Measurements from ENCODE around the gene GLRX3.

The GLRX3 gene

DNA sequence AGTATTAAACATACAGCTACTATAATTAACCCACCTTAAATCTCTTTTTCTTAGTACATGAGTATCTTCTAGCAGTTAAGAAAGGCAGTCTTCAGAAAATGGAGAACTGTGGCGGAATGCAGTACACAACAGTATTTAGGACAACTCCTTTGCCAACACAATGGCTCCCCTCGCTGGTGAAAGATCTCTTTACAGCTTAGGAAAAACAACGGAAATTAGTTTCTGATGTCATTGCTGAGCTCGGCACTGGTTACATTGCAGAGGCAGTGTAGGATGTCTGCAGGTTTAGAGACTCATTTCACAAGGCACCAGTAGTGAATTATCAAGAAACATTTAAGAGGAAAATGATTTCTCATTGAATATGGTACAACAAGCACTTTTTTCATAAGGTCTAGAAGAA, 43.4 kb downstream of the GLRX3 start:
- ATAC-seq (replicated peaks; ENCODE audit: extremely low read depth, poor library complexity, severe bottlenecking) (no peak), DNase-seq (ENCODE audit: low spot score in 2 of 2) (no peak)
- peaks cover 9% of the 10 kb centered on the region for H3K4me1 Mint-ChIP-seq
- H3K27me3 Mint-ChIP-seq: no peaks in the 10 kb centered on the region
- no peaks in the 10 kb centered on the region for H3K9me3 Mint-ChIP-seq
- no peak overlapping the region for H3K4me3 Mint-ChIP-seq
- H3K27ac Mint-ChIP-seq (ENCODE audit: low read depth): no peak overlapping the region
- H3K36me3 Mint-ChIP-seq (ENCODE audit: insufficient read depth): peaks cover 41% of the 10 kb centered on the region

DNA sequence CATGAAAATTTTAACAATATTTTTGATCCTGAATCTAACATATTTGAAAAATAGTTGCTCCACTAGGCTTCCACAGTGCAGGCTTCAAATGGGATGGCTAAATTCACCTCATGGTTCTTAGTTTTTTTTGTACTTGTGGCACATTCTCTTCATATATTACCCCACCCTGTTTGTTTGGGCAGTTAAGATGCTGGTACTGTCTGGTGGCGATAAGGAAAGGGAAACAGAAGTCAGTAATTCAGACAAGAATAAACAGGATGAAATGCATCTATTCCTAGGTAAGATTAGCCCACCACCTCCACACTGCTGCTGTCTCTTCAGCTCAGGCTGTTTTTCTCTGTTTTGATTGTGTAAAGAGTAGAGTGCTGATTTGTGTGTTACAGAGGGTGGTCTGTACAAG, 44.2 kb downstream of the GLRX3 start:
- DNase-seq (ENCODE audit: low spot score in 2 of 2): no peak
- Mint-ChIP-seq H3K27me3 (no peaks in the 10 kb centered on the region), H3K27ac (ENCODE audit: low read depth) (no peak overlapping the region), H3K9me3 (no peaks in the 10 kb centered on the region), H3K4me1 (peaks cover 9% of the 10 kb centered on the region), H3K4me3 (no peak overlapping the region), H3K36me3 (ENCODE audit: insufficient read depth) (peaks cover 45% of the 10 kb centered on the region)
- ATAC-seq (replicated peaks; ENCODE audit: extremely low read depth, poor library complexity, severe bottlenecking): no peak

DNA sequence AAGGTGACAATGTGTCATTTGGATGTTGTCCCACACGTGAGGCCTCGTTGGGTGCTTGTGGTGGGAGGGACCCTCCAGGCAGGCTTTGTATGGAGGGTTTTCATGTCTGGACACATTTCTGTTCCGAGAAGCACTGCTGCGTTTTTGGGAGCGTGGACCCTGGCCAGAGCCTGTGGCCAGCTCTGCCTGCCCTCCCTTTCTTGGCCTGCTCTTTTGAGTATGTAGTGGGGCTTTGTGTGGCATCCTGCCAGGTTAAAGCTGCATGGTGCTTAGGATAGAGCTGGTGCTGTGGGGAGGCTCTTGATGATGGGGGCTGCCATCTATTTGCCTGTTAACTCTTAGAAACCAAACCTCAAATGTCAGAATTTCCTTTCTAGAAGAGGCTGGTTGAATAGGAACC, 45.7 kb downstream of the GLRX3 start:
- peaks cover 9% of the 10 kb centered on the region for H3K4me1 Mint-ChIP-seq
- H3K27me3 Mint-ChIP-seq: no peaks in the 10 kb centered on the region
- no peak overlapping the region for H3K27ac Mint-ChIP-seq (ENCODE audit: low read depth)
- ATAC-seq (replicated peaks; ENCODE audit: extremely low read depth, poor library complexity, severe bottlenecking) (no peak), DNase-seq (ENCODE audit: low spot score in 2 of 2) (no peak)
- no peaks in the 10 kb centered on the region for H3K9me3 Mint-ChIP-seq
- H3K36me3 Mint-ChIP-seq (ENCODE audit: insufficient read depth): peaks cover 46% of the 10 kb centered on the region
- H3K4me3 Mint-ChIP-seq: no peak overlapping the region

DNA sequence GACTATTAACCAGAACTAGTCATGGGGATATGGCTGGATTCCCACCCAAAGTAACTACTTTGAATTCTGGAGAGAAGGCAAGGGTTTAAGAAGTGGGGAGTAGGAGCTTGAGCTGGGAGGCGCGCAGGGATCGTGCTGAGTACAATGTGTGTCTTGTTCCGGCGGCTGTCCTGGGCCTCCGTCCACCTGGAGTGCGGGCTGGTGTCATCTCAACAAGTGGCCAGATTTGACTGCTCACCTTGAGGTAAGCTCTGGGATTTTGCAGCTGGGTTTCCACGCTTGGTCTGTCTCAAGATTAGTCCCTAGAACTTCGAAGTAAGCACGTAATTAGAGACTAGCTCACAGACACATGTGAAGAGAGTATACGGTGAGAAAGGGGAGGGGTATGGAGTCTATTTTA, 49.4 kb downstream of the GLRX3 start:
- DNase-seq (ENCODE audit: low spot score in 2 of 2) (no peak), ATAC-seq (replicated peaks; ENCODE audit: extremely low read depth, poor library complexity, severe bottlenecking) (no peak)
- Mint-ChIP-seq H3K9me3 (no peaks in the 10 kb centered on the region), H3K27me3 (no peaks in the 10 kb centered on the region), H3K36me3 (ENCODE audit: insufficient read depth) (peaks cover 37% of the 10 kb centered on the region), H3K27ac (ENCODE audit: low read depth) (no peak overlapping the region), H3K4me1 (peaks cover 6% of the 10 kb centered on the region), H3K4me3 (no peak overlapping the region)

DNA sequence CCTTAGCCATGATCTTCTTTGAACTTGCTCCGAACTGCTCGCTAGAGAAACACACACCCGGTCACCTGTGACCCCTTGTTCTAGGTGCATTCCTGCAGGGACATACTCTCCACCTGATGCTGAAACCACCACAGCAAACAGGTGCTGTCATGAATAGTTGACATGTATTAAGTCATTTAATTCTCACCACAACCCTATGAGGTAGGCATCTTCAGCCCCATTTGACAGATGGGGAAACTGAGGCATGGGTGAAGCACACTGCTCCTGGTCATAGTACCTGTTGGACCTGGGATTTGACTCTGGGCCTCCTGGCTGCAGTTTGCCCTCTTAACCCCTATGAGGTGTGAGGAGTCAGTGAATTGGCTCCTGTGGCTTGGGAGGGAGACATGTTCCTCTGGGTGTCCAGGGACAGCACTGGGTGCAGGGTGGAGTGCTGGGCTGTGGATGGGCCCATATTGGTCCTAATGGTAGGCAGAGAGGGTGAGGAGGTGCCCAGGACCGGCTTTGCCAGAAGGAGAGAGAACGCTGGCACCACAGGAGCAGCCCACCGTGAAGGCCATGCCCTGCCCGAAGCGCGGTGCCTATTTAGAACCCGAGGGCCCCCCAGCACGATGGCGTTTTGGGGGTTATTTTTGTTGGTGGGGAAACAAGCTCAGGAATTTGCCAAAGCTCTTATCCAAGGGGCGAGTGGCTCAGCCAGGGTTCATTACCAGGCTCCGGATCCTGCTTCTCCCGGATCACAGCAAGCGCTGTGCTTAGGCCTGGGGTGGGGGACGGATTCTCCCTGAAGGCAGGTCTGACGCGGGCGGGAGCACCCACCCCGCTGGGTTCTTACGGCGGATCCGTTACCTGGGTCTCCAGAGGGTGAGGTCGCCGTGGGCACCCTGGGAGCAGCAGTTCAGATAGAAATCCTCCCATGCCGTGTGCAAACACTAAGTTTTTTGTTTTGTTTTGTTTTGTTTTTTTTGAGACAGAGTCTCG, 52.3 kb downstream of the GLRX3 start:
- ATAC-seq (replicated peaks; ENCODE audit: extremely low read depth, poor library complexity, severe bottlenecking): no peak
- no peak for DNase-seq (ENCODE audit: low spot score in 2 of 2)
- Mint-ChIP-seq H3K27me3 (peaks cover 10% of the 10 kb centered on the region), H3K4me1 (peaks cover 13% of the 10 kb centered on the region), H3K4me3 (no peak overlapping the region), H3K36me3 (ENCODE audit: insufficient read depth) (peaks cover 20% of the 10 kb centered on the region), H3K27ac (ENCODE audit: low read depth) (peak overlapping the region; percentile 32), H3K9me3 (no peaks in the 10 kb centered on the region)

DNA sequence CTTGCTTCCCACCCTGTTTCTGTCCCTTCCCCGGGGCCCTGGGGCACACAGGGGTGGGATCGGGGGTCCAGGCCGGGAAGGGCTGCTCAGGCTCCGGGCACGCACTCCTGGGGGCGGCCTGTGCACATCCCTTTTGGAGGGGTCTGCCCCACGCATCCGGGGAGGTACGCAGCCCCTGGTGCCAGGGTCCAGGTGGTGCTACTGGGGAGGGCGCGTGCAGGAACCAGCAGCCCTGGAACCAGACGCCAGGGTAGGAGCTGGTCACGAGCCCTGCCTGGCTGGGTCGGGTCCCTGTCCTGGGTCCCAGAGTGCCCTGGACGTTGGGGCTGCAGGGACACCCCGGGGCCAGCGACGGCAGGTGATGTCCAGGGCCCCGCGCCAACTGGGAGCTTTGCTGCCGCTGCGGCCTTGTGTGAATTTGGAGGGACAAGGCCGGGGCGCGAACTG, 53.4 kb downstream of the GLRX3 start:
- H3K9me3 Mint-ChIP-seq: no peaks in the 10 kb centered on the region
- H3K27me3 Mint-ChIP-seq: peaks cover 10% of the 10 kb centered on the region
- peaks cover 13% of the 10 kb centered on the region for H3K4me1 Mint-ChIP-seq
- peak overlapping the region; percentile 32 for H3K4me3 Mint-ChIP-seq
- peaks cover 12% of the 10 kb centered on the region for H3K36me3 Mint-ChIP-seq (ENCODE audit: insufficient read depth)
- no peak overlapping the region for H3K27ac Mint-ChIP-seq (ENCODE audit: low read depth)
- DNase-seq (ENCODE audit: low spot score in 2 of 2) (no peak), ATAC-seq (replicated peaks; ENCODE audit: extremely low read depth, poor library complexity, severe bottlenecking) (no peak)

DNA sequence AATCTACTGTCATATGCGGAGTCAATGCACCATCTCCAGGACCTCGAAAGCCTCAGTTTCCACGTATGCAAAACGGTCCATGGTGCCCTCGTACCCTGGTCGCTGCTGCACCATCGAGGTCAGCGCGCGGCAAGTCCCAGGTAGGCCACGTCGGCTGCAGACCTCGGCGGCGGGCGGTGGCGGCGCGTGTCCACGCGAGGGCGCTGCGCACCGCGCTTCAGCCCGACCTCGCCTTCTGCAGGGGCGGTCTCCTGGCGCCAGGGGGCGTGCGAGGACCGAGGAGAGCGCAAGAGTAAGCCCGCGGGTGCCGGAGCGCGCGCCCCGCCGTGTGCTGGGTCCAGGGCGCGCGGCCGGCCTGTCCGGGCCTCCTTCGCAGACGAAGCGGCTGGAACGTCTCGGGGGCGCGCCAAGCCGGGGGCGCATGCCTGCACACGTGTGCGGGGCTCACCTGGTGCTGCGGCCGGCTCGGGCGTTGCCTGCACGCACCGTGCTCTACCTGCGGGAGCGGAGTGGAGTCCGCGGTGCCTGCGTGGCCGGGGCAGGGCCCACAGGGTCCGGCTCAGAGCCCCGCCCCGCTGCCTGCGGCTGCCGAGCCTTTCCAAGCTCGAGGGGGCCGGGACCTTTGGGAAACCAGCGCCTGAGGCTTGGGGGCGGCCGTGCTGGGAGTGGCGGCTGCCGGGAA, 54.0 kb downstream of the GLRX3 start:
- Mint-ChIP-seq H3K4me1 (peaks cover 13% of the 10 kb centered on the region), H3K9me3 (no peaks in the 10 kb centered on the region), H3K36me3 (ENCODE audit: insufficient read depth) (peaks cover 9% of the 10 kb centered on the region), H3K4me3 (peak overlapping the region; percentile 32), H3K27ac (ENCODE audit: low read depth) (no peak overlapping the region), H3K27me3 (peaks cover 10% of the 10 kb centered on the region)
- DNase-seq (ENCODE audit: low spot score in 2 of 2) (peak; percentile 83 to 91), ATAC-seq (replicated peaks; ENCODE audit: extremely low read depth, poor library complexity, severe bottlenecking) (peak; percentile 86)

DNA sequence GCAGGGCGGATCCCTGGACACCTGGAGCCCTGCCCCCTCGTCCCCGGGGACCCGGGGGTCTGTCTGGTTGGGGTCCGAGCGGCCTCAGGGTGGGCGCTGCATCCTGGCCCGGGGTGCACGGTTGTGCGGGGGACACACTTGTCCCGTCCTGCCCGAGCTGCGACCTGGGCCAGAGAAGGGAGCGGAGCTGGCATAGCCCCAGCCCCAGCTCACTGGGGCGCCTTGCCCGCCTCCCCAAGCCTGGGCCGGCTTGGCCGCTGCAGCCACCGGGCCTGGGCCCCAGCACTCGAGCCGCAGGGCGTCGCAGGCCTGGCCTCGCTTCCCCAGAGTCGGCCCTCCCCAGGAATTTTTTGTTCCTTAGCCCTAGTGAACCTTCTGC, 54.5 kb downstream of the GLRX3 start:
- no peak overlapping the region for H3K27ac Mint-ChIP-seq (ENCODE audit: low read depth)
- no peak for ATAC-seq (replicated peaks; ENCODE audit: extremely low read depth, poor library complexity, severe bottlenecking)
- H3K27me3 Mint-ChIP-seq: peaks cover 10% of the 10 kb centered on the region
- H3K4me1 Mint-ChIP-seq: peaks cover 13% of the 10 kb centered on the region
- no peak for DNase-seq (ENCODE audit: low spot score in 2 of 2)
- no peaks in the 10 kb centered on the region for H3K9me3 Mint-ChIP-seq
- H3K4me3 Mint-ChIP-seq: peak overlapping the region; percentile 60
- peaks cover 7% of the 10 kb centered on the region for H3K36me3 Mint-ChIP-seq (ENCODE audit: insufficient read depth)

DNA sequence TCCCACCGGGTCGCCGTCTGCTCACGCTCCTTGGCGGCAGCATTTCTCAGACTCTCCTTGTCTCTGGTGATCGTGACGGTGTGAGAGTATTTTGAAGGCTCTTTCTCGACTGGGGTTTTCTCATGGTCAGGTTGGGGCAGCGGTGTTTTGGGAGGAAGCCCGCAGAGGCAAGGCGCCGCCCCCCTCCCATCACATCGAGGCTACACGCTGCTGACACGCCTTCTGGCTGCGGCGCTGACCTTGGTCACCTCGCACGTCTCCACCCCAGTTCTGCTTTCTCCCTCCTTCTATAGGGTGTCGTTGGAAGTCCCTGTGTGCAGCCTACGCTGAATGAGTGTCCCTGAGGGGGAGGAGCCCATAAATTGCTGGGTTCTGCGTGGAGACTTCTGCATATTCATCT, 55.2 kb downstream of the GLRX3 start:
- Mint-ChIP-seq H3K4me3 (peak overlapping the region; percentile 60), H3K4me1 (peaks cover 13% of the 10 kb centered on the region), H3K36me3 (ENCODE audit: insufficient read depth) (peaks cover 6% of the 10 kb centered on the region), H3K27ac (ENCODE audit: low read depth) (no peak overlapping the region), H3K9me3 (no peaks in the 10 kb centered on the region), H3K27me3 (peaks cover 10% of the 10 kb centered on the region)
- DNase-seq (ENCODE audit: low spot score in 2 of 2): no peak
- no peak for ATAC-seq (replicated peaks; ENCODE audit: extremely low read depth, poor library complexity, severe bottlenecking)

DNA sequence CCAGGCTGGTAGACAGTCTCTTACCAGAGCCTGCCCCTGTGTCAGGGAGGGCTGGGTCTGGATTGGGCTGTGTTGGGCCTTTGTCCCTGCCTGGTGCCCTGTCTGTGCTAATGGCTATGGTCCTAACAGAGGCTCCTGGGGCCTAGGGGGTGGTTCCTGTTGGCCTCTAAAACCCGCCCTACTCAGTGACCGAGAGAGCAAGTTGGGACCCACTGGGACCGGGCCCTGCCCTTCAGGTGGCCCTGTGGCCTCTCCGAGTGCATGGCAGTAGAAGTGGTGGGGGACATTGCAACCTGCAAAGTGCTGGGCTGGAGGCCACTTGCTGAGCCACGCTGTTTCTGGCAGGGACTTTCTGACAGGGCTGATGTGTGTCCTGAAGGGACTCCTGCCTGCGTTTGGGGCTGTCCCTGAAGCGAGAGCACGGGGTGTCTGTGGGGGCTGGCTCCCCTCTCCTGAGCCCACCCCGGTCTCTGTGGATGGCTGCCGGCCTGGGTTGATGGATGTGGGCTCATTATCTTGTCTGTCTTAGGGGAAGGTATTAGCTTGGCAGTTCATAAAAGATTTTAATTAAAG, 56.2 kb downstream of the GLRX3 start:
- Mint-ChIP-seq H3K36me3 (ENCODE audit: insufficient read depth) (peaks cover 3% of the 10 kb centered on the region), H3K27ac (ENCODE audit: low read depth) (no peak overlapping the region), H3K9me3 (no peaks in the 10 kb centered on the region), H3K4me1 (peaks cover 13% of the 10 kb centered on the region), H3K4me3 (peak overlapping the region; percentile 60), H3K27me3 (peaks cover 10% of the 10 kb centered on the region)
- ATAC-seq (replicated peaks; ENCODE audit: extremely low read depth, poor library complexity, severe bottlenecking) (no peak), DNase-seq (ENCODE audit: low spot score in 2 of 2) (no peak)

DNA sequence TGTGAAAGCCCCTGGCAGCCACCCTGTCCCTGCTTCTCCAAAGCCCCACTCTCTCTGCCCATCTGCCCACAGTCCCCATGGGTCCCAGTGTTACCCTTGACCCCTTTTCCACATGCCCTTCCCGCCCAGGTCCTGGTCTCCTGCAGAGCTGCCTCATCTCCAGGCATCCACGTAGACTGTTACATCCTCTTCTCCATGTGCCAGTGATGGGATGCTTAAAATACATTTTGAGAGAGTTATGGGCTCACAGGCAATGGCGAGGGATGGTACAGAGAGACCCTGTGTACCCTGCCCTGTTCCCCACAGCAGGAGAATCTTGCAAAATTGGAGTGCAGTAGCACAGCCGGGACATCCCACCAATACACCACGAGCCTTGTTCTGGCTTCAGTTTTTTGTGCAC, 56.8 kb downstream of the GLRX3 start:
- Mint-ChIP-seq H3K9me3 (no peaks in the 10 kb centered on the region), H3K4me1 (peaks cover 13% of the 10 kb centered on the region), H3K4me3 (no peak overlapping the region), H3K27me3 (peaks cover 10% of the 10 kb centered on the region), H3K36me3 (ENCODE audit: insufficient read depth) (no peaks in the 10 kb centered on the region), H3K27ac (ENCODE audit: low read depth) (no peak overlapping the region)
- ATAC-seq (replicated peaks; ENCODE audit: extremely low read depth, poor library complexity, severe bottlenecking) (no peak), DNase-seq (ENCODE audit: low spot score in 2 of 2) (no peak)

DNA sequence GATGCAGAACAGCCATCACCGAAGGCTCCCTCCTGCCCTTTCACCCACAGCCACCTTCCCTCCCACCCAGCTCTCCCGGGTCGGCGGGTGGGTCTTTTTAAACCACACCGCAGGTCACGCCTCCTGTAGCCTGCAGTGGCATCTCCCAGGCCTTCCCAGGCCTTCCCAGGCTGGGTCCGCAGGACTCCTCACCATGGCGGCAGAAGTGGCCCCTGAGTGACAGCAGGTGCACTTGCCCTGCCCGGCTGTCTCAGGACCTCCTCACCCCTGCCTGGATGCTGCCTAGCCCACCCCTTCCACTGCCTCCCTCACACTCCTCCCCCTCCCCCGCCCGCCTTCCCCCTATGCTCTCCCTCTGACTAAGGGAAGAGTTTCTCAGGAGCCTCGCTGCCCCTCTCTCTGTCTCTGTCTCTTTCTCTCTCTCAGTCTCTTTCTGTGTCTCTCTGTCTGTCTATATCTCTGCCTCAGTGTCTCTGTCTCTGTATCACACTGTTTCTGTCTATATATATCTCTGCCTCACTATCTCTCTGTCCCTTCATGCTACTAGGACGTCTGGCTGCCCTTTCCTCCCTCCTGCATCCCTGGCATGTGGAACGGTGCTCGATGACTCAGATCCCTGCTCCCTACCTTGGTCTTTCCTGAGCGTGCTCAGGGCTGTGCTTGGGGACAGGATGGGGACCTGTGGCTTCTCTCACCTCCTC, 57.5 kb downstream of the GLRX3 start:
- no peak overlapping the region for H3K27ac Mint-ChIP-seq (ENCODE audit: low read depth)

More for the DNA sequence above, 57.5 kb downstream of the GLRX3 start:
- no peaks in the 10 kb centered on the region for H3K36me3 Mint-ChIP-seq (ENCODE audit: insufficient read depth)
- ATAC-seq (replicated peaks; ENCODE audit: extremely low read depth, poor library complexity, severe bottlenecking): no peak
- no peaks in the 10 kb centered on the region for H3K9me3 Mint-ChIP-seq
- H3K4me1 Mint-ChIP-seq: peaks cover 8% of the 10 kb centered on the region
- no peak for DNase-seq (ENCODE audit: low spot score in 2 of 2)
- H3K4me3 Mint-ChIP-seq: no peak overlapping the region
- H3K27me3 Mint-ChIP-seq: peaks cover 10% of the 10 kb centered on the region

Data from central memory CD8-positive, alpha-beta T cell (primary cell).